OCI-LY3 (cell line): ENCODE data around the gene JAKMIP2.

Source experiments
- H2AFZ ChIP-seq: fragments of 200-600, 300-600 bp; shearing (Covaris generic); 2 replicates; pipeline ENCODE4 v1.6.0; 2014; ENCODE audit warnings: antibody characterized with exemption, low read depth, low read length
- H3K27ac ChIP-seq: fragments of 200-600, 300-600 bp; sonication (generic); 2 replicates; pipeline ENCODE4 v1.5.1; 2014; ENCODE audit warnings: mild to moderate bottlenecking, low read length, moderate library complexity, mixed read lengths
- H3K27me3 ChIP-seq: fragments of 200-600, 300-600 bp; sonication (generic); 2 replicates; pipeline ENCODE4 v1.6.1; 2014; ENCODE audit warnings: low read depth, low read length, mixed read lengths
- H3K36me3 ChIP-seq: fragments of 200-600, 300-600 bp; sonication (generic); replicated peaks from 2 replicates; pipeline ENCODE3; 2014; ENCODE audit warnings: low read depth, low read length, mixed read lengths
- H3K4me1 ChIP-seq: fragments of 300-600, 200-600 bp; sonication (generic); 2 replicates; pipeline ENCODE4 v1.6.1; 2014; ENCODE audit warnings: low read length, mixed read lengths
- H3K4me2 ChIP-seq: fragments of 200-600, 300-600 bp; sonication (generic); 2 replicates; pipeline ENCODE4 v1.6.1; 2014; ENCODE audit warnings: low read length, mixed read lengths
- H3K4me3 ChIP-seq: fragments of 300-600, 200-600 bp; sonication (generic); 2 replicates; pipeline ENCODE4 v1.5.1; 2014; ENCODE audit warnings: antibody characterized with exemption, mild to moderate bottlenecking, low read length, moderate library complexity
- H3K79me2 ChIP-seq: fragments of 300-600, 200-600 bp; shearing (Covaris generic); 2 replicates; pipeline ENCODE4 v1.6.1; 2014; ENCODE audit warnings: mild to moderate bottlenecking, low read length, mixed read lengths
- H3K9ac ChIP-seq: fragments of 300-600, 200-600 bp; shearing (Covaris generic); 2 replicates; pipeline ENCODE4 v1.6.0; 2014; ENCODE audit warnings: mild to moderate bottlenecking, low read length, moderate library complexity
- H3K9me3 ChIP-seq: fragments of 200-600, 300-600 bp; shearing (Covaris generic); 2 replicates; pipeline ENCODE4 v1.6.1; 2014; ENCODE audit warnings: low read length, mixed read lengths; ENCODE audit not compliant: insufficient read depth
- H4K20me1 ChIP-seq: fragments of 200-600, 300-600 bp; sonication (generic); 2 replicates; pipeline ENCODE4 v1.6.1; 2016; ENCODE audit warnings: low read length, mixed read lengths; ENCODE audit not compliant: insufficient read depth
- EZH2phosphoT487 ChIP-seq: fragments of 200-600 bp; shearing (Covaris generic); IDR thresholded peaks from 2 replicates; pipeline ENCODE4 v1.6.1; 2018; ENCODE audit warnings: antibody characterized with exemption, mixed run types, low read depth
- TF ChIP-seq, protein P1 (sequence below): fragments of 200-600, 300-600 bp; sonication (generic); IDR thresholded peaks from 2 replicates; pipeline ENCODE4 v1.5.1; 2014; ENCODE audit warnings: antibody characterized with exemption, low read length, low read depth

The JAKMIP2 gene

DNA sequence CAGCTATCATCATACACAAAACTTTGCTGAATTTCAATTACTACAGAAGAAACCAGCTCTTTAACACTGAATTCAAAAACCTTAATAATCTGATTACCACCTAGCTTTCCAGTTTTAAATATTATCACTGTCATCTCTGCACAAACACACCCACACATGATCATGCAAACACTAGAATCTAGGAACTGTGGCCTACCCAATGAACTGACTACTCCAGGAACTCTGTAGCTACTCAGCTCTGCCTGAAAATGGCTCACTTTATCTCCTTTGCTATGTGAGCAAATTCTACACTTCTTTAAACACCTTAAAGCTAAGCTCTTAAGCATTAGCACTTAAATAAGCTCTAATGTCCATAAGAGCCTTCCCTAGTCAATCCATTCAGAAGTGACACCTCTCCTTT is 149.4 kb downstream of the JAKMIP2 start:
- no peaks in the 10 kb centered on the region for H4K20me1 ChIP-seq
- H3K4me1 ChIP-seq, result no peaks in the 10 kb centered on the region
- H3K9me3 ChIP-seq, result no peaks in the 10 kb centered on the region
- H3K36me3 ChIP-seq, result no peaks in the 10 kb centered on the region
- H3K9ac ChIP-seq, result no peak overlapping the region
- H3K4me3 ChIP-seq, result no peak overlapping the region
- H3K27ac ChIP-seq, result no peak overlapping the region
- no peaks in the 10 kb centered on the region for H3K27me3 ChIP-seq
- TF ChIP-seq, protein P1, sequence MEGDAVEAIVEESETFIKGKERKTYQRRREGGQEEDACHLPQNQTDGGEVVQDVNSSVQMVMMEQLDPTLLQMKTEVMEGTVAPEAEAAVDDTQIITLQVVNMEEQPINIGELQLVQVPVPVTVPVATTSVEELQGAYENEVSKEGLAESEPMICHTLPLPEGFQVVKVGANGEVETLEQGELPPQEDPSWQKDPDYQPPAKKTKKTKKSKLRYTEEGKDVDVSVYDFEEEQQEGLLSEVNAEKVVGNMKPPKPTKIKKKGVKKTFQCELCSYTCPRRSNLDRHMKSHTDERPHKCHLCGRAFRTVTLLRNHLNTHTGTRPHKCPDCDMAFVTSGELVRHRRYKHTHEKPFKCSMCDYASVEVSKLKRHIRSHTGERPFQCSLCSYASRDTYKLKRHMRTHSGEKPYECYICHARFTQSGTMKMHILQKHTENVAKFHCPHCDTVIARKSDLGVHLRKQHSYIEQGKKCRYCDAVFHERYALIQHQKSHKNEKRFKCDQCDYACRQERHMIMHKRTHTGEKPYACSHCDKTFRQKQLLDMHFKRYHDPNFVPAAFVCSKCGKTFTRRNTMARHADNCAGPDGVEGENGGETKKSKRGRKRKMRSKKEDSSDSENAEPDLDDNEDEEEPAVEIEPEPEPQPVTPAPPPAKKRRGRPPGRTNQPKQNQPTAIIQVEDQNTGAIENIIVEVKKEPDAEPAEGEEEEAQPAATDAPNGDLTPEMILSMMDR, result no peak
- TF ChIP-seq EZH2phosphoT487, result no peak
- no peak overlapping the region for H2AFZ ChIP-seq
- no peak overlapping the region for H3K4me2 ChIP-seq
- no peaks in the 10 kb centered on the region for H3K79me2 ChIP-seq

GRCh38 chr5:147631428-147632003 is 151.0 kb downstream of the JAKMIP2 start:
- no peak overlapping the region for H2AFZ ChIP-seq
- H3K9me3 ChIP-seq, result no peaks in the 10 kb centered on the region
- no peaks in the 10 kb centered on the region for H4K20me1 ChIP-seq
- H3K79me2 ChIP-seq, result no peaks in the 10 kb centered on the region
- H3K4me3 ChIP-seq, result no peak overlapping the region
- TF ChIP-seq, protein P1, result no peak
- no peak for TF ChIP-seq EZH2phosphoT487
- no peaks in the 10 kb centered on the region for H3K27me3 ChIP-seq
- no peak overlapping the region for H3K9ac ChIP-seq
- H3K36me3 ChIP-seq, result no peaks in the 10 kb centered on the region
- H3K4me2 ChIP-seq, result no peak overlapping the region
- H3K4me1 ChIP-seq, result no peaks in the 10 kb centered on the region
- H3K27ac ChIP-seq, result no peak overlapping the region

DNA sequence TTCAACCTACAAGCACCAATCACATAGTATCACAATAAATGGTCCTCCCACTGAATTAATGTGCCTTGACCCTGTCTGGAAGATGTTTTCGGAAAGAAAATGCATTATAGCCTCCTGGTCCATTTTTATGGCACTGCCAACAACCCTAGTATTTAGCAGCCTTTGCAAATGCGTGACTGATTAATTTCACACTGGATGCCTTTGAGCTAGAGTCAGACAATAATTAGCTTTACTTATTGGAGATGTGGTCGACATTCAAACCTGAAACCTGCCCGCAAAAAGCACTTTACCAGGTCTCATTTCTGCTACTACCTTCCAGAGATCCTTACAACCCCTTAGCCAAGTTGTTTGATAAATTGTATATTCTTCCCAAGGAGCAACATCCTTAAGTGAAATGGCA is 153.3 kb downstream of the JAKMIP2 start:
- H3K9ac ChIP-seq, result no peak overlapping the region
- no peak overlapping the region for H3K4me3 ChIP-seq
- no peak overlapping the region for H3K4me2 ChIP-seq
- H3K9me3 ChIP-seq, result no peaks in the 10 kb centered on the region
- H4K20me1 ChIP-seq, result no peaks in the 10 kb centered on the region
- no peaks in the 10 kb centered on the region for H3K36me3 ChIP-seq
- H3K27me3 ChIP-seq, result no peaks in the 10 kb centered on the region
- no peak overlapping the region for H2AFZ ChIP-seq
- TF ChIP-seq, protein P1, result no peak
- TF ChIP-seq EZH2phosphoT487, result no peak
- no peaks in the 10 kb centered on the region for H3K4me1 ChIP-seq
- no peak overlapping the region for H3K27ac ChIP-seq
- H3K79me2 ChIP-seq, result no peaks in the 10 kb centered on the region

- Histone ChIP-seq H3K9me3 (no peaks in the 10 kb centered on the region), H4K20me1 (no peaks in the 10 kb centered on the region), H3K4me3 (no peak overlapping the region), H3K9ac (no peak overlapping the region), H3K27ac (no peak overlapping the region), H3K4me1 (no peaks in the 10 kb centered on the region), H3K4me2 (no peak overlapping the region), H3K27me3 (no peaks in the 10 kb centered on the region), H3K79me2 (no peaks in the 10 kb centered on the region), H3K36me3 (no peaks in the 10 kb centered on the region), H2AFZ (no peak overlapping the region)
- TF ChIP-seq, protein P1, result peak; percentile 72
- no peak for TF ChIP-seq EZH2phosphoT487
Observed at GRCh38 chr5:147628058-147628895, 154.3 kb downstream of the JAKMIP2 start.
